ENCODE results near the gene KLHDC9.

DNA sequence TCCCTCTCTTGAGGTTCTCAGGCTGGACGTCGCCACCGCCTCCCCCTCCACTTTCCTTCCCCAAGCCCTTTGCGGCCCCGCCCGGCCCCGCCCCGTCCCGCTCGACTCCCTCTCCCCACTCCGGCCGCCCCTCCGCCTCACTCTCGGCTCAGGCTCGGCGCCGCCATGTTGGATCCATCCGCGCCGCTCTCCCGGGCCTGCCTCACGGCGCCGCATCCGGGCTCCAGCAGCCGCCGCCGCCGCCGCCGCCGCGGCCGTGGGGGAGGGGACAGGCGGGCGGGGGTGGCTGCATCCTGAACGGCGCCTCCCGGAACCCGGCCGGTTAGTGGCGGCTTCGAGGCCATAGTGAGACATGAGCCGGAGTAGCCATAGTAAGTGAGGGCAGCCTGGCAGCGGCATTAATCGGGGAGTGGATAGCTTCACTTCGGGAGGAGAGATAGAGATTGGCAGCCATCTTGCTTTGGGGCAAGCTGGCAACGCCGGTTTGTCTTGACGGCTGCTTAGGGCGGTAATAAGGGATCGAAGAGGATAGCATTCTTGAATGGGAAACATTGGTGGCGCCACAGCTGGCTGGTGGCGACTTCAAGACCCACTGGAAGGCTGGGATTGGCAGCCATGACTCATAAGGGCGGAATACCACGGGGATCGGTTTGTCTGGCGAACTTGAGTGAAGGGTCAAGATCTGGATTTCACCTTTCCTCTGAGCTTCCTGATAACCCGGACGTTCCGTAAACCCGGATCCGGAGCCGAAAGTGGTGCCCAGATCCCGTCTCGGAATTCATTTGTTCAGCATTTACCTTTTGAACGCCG, 34.5 kb downstream of the KLHDC9 start, which contains the start of gene DEDD:
- peak; percentile 69 for TF ChIP-seq POLR2A (IDR thresholded peaks at IDR 0.05)
- TF ChIP-seq, protein P1, sequence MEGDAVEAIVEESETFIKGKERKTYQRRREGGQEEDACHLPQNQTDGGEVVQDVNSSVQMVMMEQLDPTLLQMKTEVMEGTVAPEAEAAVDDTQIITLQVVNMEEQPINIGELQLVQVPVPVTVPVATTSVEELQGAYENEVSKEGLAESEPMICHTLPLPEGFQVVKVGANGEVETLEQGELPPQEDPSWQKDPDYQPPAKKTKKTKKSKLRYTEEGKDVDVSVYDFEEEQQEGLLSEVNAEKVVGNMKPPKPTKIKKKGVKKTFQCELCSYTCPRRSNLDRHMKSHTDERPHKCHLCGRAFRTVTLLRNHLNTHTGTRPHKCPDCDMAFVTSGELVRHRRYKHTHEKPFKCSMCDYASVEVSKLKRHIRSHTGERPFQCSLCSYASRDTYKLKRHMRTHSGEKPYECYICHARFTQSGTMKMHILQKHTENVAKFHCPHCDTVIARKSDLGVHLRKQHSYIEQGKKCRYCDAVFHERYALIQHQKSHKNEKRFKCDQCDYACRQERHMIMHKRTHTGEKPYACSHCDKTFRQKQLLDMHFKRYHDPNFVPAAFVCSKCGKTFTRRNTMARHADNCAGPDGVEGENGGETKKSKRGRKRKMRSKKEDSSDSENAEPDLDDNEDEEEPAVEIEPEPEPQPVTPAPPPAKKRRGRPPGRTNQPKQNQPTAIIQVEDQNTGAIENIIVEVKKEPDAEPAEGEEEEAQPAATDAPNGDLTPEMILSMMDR (IDR thresholded peaks at IDR 0.05): no peak

Measured in right lobe of liver (tissue), 4 donors.